HG03025 (cell line): ENCODE data around the gene SRL.
"Not testable (repeated sequence)": the region's sequence is repeated elsewhere in the genome, so short reads cannot be mapped to it uniquely, and the experiment has no call there.

Source experiments
- ATAC-seq: cut with Tn5 transposase; IDR thresholded peaks from one replicate; pipeline ENCODE4 v1.9.1; 2021; ENCODE audit warnings: mild to moderate bottlenecking, moderate library complexity; ENCODE audit not compliant: unreplicated experiment, low FRiP score

The SRL gene

GRCh38 chr16:4261557-4262172 is 19.8 kb upstream of the SRL start:
- ATAC-seq, result no peak

- no peak for ATAC-seq
These were observed 18.5 kb upstream of the SRL start for GRCh38 chr16:4260360-4260759.

GRCh38 chr16:4257646-4258556 is 16.0 kb upstream of the SRL start:
- no peak for ATAC-seq

GRCh38 chr16:4253394-4254150 is 11.7 kb upstream of the SRL start:
- ATAC-seq, result peak; percentile 90

GRCh38 chr16:4253012-4253393 is 11.1 kb upstream of the SRL start:
- not testable (repeated sequence) for ATAC-seq

- no peak for ATAC-seq
These were observed 7.8 kb upstream of the SRL start for GRCh38 chr16:4249530-4250308.

- ATAC-seq, result no peak
These were observed 5.5 kb upstream of the SRL start for GRCh38 chr16:4247460-4247784.

GRCh38 chr16:4246777-4247459 is 5.0 kb upstream of the SRL start:
- ATAC-seq, result no peak

- ATAC-seq, result no peak
These were observed 3.4 kb upstream of the SRL start for GRCh38 chr16:4245077-4245791.

- no peak for ATAC-seq
These were observed 2.6 kb upstream of the SRL start for GRCh38 chr16:4244254-4245076.

GRCh38 chr16:4241258-4241927 is 487 bp downstream of the SRL start:
- no peak for ATAC-seq

GRCh38 chr16:4240624-4241023 is 1.3 kb downstream of the SRL start:
- no peak for ATAC-seq

- ATAC-seq, result no peak
These were observed 2.2 kb downstream of the SRL start for GRCh38 chr16:4239682-4240175.

GRCh38 chr16:4239020-4239419 is 2.9 kb downstream of the SRL start:
- ATAC-seq, result no peak

- ATAC-seq, result no peak
These were observed 8.4 kb downstream of the SRL start for GRCh38 chr16:4233431-4233830.

- no peak for ATAC-seq
These were observed 9.1 kb downstream of the SRL start for GRCh38 chr16:4232541-4233386.

GRCh38 chr16:4231886-4232285 is 10.0 kb downstream of the SRL start:
- ATAC-seq, result no peak
